ENCODE measurements around the gene ANGPT4. TPM values are rescaled to one million over a fixed set of nuclear protein-coding genes. Genes with fewer than 3 reads are reported as not detected.
A peak's percentile ranks its signal among the peaks of the same experiment; 100 is the strongest.
"Not testable (repeated sequence)": the region's sequence is repeated elsewhere in the genome, so short reads cannot be mapped to it uniquely, and the experiment has no call there.

Gene ANGPT4
- total and polyA plus RNA-seq, 4 donors, result 0.30 to 0.57 (median 0.44) TPM

DNA sequence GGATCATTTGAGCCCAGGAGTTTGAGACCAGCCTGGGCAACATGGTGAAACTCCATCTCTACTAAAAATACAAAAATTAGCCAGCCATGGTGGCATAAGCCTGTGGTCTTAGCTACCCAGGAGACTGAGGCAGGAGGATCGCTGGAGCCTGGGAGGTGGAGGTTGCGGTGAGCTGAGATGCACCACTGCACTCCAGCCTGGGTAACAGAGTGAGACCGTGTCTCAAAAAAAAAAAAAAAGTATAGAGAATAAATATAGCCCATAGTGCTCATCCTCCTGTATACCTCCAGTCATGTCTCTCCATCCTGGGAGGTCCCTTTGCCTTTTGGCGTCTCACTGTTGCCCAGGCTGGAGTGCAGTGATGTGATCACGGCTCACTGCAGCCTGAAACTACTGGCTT lies 23.8 kb downstream of the ANGPT4 start:
- H3K9me3 ChIP-seq (ENCODE audit: control insufficient read depth, insufficient read depth, low read length); H3K27me3 ChIP-seq (ENCODE audit: control insufficient read depth, insufficient read depth, low read length); H3K4me3 ChIP-seq (ENCODE audit: low read depth, low read length); H3K27ac ChIP-seq (ENCODE audit: low read depth, low read length); DNase-seq (ENCODE audit: low read depth in 4 of 6, low spot score in 6 of 6); H3K36me3 ChIP-seq (ENCODE audit: control insufficient read depth, insufficient read depth, low read length): not testable (repeated sequence)
- peaks cover 18% of the 10 kb centered on the region for H3K4me1 ChIP-seq (ENCODE audit: control insufficient read depth, insufficient read depth, low read length)
- 98% methylated on average over 2 of the region's 5 CpGs for WGBS (ENCODE audit: insufficient coverage)

DNA sequence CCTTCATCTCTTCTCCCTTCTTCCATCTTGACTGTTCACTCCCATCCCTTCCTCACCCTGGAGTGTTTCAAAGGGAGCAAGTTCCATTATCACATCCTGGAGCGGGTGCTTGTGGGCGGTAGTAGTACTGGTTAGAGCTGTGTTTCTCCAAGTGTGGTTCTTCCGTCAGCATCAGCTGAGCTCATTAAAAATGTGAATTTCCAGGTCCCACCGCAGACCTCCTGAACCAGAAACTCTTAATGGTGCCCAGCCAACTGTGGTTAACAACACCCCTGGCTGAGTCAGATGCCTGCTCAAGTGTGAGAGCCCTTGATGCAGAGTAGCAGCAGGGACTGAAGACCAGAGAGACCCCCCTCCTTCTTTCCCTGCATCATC lies 24.4 kb downstream of the ANGPT4 start:
- 50% methylated on average over 1 of the region's 4 CpGs for WGBS (ENCODE audit: insufficient coverage)
- H3K4me1 ChIP-seq (ENCODE audit: control insufficient read depth, insufficient read depth, low read length), result peaks cover 18% of the 10 kb centered on the region
- H3K27me3 ChIP-seq (ENCODE audit: control insufficient read depth, insufficient read depth, low read length), result no peaks in the 10 kb centered on the region
- H3K4me3 ChIP-seq (ENCODE audit: low read depth, low read length), result no peak overlapping the region
- DNase-seq (ENCODE audit: low read depth in 4 of 6, low spot score in 6 of 6), result peak in 2 of 6 donors; percentile 37 to 65
- no peaks in the 10 kb centered on the region for H3K9me3 ChIP-seq (ENCODE audit: control insufficient read depth, insufficient read depth, low read length)
- no peaks in the 10 kb centered on the region for H3K36me3 ChIP-seq (ENCODE audit: control insufficient read depth, insufficient read depth, low read length)
- H3K27ac ChIP-seq (ENCODE audit: low read depth, low read length), result no peak overlapping the region

DNA sequence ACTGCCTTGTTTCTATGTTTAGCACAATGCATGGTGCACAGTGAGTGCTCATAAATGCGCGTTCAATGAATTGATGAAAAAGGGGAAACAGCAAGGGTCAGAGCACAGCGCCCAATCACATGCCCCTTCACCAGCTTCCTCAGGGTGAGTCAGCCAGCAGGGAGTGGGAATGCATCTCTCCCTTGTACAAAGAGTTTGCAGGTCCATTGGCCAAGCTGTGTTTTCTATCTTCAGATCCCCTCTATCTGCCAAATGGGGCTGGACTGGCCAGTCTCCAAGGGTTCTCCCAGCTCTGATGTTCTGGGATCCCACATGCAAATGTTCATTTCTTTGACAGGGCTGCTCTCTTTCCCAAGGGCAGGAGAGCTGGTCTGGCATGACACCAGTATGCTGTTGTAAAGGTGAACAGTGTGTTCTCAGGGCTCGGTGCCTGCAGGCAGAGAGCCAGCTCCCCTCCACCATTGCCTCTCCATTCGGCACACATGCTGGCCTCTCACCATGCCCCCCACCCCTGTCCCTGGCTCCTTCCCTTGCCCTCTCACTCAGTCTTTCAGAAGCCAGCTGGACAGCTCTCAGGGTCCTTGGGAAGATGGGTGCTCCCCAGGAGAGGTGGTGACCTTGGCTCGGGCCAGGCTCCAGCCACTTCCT lies 25.0 kb downstream of the ANGPT4 start:
- WGBS (ENCODE audit: insufficient coverage), result 38% methylated on average over 6 of the region's 6 CpGs
- H3K4me3 ChIP-seq (ENCODE audit: low read depth, low read length), result no peak overlapping the region
- DNase-seq (ENCODE audit: low read depth in 4 of 6, low spot score in 6 of 6), result peak in 3 of 6 donors; percentile 46 to 83 (median 60)
- peaks cover 18% of the 10 kb centered on the region for H3K4me1 ChIP-seq (ENCODE audit: control insufficient read depth, insufficient read depth, low read length)
- H3K36me3 ChIP-seq (ENCODE audit: control insufficient read depth, insufficient read depth, low read length), result no peaks in the 10 kb centered on the region
- H3K27ac ChIP-seq (ENCODE audit: low read depth, low read length), result no peak overlapping the region
- no peaks in the 10 kb centered on the region for H3K9me3 ChIP-seq (ENCODE audit: control insufficient read depth, insufficient read depth, low read length)
- H3K27me3 ChIP-seq (ENCODE audit: control insufficient read depth, insufficient read depth, low read length), result no peaks in the 10 kb centered on the region

GRCh38 chr20:890666-891057 lies 25.5 kb downstream of the ANGPT4 start:
- no peak overlapping the region for H3K4me3 ChIP-seq (ENCODE audit: low read depth, low read length)
- H3K4me1 ChIP-seq (ENCODE audit: control insufficient read depth, insufficient read depth, low read length), result peaks cover 18% of the 10 kb centered on the region
- peak in 1 of 6 donors; percentile 64 for DNase-seq (ENCODE audit: low read depth in 4 of 6, low spot score in 6 of 6)
- 61% methylated on average over 6 of the region's 6 CpGs for WGBS (ENCODE audit: insufficient coverage)
- H3K36me3 ChIP-seq (ENCODE audit: control insufficient read depth, insufficient read depth, low read length), result no peaks in the 10 kb centered on the region
- H3K9me3 ChIP-seq (ENCODE audit: control insufficient read depth, insufficient read depth, low read length), result no peaks in the 10 kb centered on the region
- no peaks in the 10 kb centered on the region for H3K27me3 ChIP-seq (ENCODE audit: control insufficient read depth, insufficient read depth, low read length)
- H3K27ac ChIP-seq (ENCODE audit: low read depth, low read length), result no peak overlapping the region

DNA sequence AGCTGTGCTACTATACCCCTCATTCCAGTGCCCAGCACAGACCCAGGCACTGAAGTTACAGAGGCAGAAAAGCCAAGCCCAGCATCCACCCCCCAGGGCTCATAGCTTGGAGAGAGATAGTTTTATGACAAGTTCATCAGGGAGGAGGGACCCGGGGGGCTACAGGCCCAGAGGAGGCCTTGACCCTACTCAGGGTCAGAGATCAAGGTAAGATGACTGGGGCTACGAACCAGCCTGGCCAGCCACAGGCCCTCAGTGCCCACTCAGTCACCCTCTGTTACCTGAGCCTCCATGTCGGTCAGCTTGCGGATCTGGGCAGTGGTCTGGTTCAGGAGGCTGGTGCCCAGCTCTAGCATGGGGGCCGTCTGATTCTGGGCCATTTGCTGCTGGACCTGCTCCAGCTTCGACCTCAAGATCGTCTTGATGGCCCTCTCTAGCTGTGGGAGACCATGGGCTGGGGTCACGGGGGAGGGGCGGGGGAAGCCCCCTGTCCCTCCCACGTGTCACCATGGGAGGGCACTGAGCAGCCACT lies 26.1 kb downstream of the ANGPT4 start:
- WGBS (ENCODE audit: insufficient coverage), result 72% methylated on average over 10 of the region's 10 CpGs
- H3K27ac ChIP-seq (ENCODE audit: low read depth, low read length), result no peak overlapping the region

GRCh38 chr20:889106-889505 lies 27.0 kb downstream of the ANGPT4 start:
- no peaks in the 10 kb centered on the region for H3K9me3 ChIP-seq (ENCODE audit: control insufficient read depth, insufficient read depth, low read length)
- H3K4me3 ChIP-seq (ENCODE audit: low read depth, low read length), result no peak overlapping the region
- H3K27ac ChIP-seq (ENCODE audit: low read depth, low read length), result no peak overlapping the region
- no peaks in the 10 kb centered on the region for H3K27me3 ChIP-seq (ENCODE audit: control insufficient read depth, insufficient read depth, low read length)
- DNase-seq (ENCODE audit: low read depth in 4 of 6, low spot score in 6 of 6), result no peak
- no peaks in the 10 kb centered on the region for H3K36me3 ChIP-seq (ENCODE audit: control insufficient read depth, insufficient read depth, low read length)
- no CpG with 5 or more reads among the region's 5 CpGs for WGBS (ENCODE audit: insufficient coverage)
- peaks cover 26% of the 10 kb centered on the region for H3K4me1 ChIP-seq (ENCODE audit: control insufficient read depth, insufficient read depth, low read length)

More for the DNA sequence above, 26.1 kb downstream of the ANGPT4 start:
- no peak overlapping the region for H3K4me3 ChIP-seq (ENCODE audit: low read depth, low read length)
- no peak for DNase-seq (ENCODE audit: low read depth in 4 of 6, low spot score in 6 of 6)
- peaks cover 25% of the 10 kb centered on the region for H3K4me1 ChIP-seq (ENCODE audit: control insufficient read depth, insufficient read depth, low read length)
- no peaks in the 10 kb centered on the region for H3K36me3 ChIP-seq (ENCODE audit: control insufficient read depth, insufficient read depth, low read length)
- no peaks in the 10 kb centered on the region for H3K27me3 ChIP-seq (ENCODE audit: control insufficient read depth, insufficient read depth, low read length)
- no peaks in the 10 kb centered on the region for H3K9me3 ChIP-seq (ENCODE audit: control insufficient read depth, insufficient read depth, low read length)

GRCh38 chr20:888057-888456 lies 28.1 kb downstream of the ANGPT4 start:
- no peak overlapping the region for H3K4me3 ChIP-seq (ENCODE audit: low read depth, low read length)
- H3K4me1 ChIP-seq (ENCODE audit: control insufficient read depth, insufficient read depth, low read length), result peaks cover 26% of the 10 kb centered on the region
- WGBS (ENCODE audit: insufficient coverage), result 78% methylated on average over 2 of the region's 2 CpGs
- no peaks in the 10 kb centered on the region for H3K36me3 ChIP-seq (ENCODE audit: control insufficient read depth, insufficient read depth, low read length)
- no peak for DNase-seq (ENCODE audit: low read depth in 4 of 6, low spot score in 6 of 6)
- no peak overlapping the region for H3K27ac ChIP-seq (ENCODE audit: low read depth, low read length)
- no peaks in the 10 kb centered on the region for H3K9me3 ChIP-seq (ENCODE audit: control insufficient read depth, insufficient read depth, low read length)
- no peaks in the 10 kb centered on the region for H3K27me3 ChIP-seq (ENCODE audit: control insufficient read depth, insufficient read depth, low read length)

DNA sequence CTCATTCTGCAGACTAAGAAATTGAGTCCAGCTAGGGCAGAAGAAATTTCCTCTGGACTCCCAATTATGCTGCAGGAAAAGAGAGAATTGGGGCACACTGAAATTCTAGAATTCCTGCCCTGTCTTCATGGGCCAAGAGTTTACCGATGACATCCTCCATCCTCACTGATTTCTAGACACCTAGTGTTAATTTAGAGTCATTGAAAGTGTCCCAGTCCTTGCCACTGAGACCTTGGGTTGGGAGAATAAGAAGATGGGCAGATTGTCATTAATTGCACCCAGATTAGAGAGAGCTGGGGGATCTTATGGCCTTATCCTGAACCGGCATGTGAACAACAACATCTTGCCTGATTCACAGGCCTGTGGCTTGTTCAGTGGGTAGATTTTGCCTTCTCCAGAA lies 29.0 kb downstream of the ANGPT4 start:
- WGBS (ENCODE audit: insufficient coverage), result 100% methylated on average over 1 of the region's 2 CpGs

DNA sequence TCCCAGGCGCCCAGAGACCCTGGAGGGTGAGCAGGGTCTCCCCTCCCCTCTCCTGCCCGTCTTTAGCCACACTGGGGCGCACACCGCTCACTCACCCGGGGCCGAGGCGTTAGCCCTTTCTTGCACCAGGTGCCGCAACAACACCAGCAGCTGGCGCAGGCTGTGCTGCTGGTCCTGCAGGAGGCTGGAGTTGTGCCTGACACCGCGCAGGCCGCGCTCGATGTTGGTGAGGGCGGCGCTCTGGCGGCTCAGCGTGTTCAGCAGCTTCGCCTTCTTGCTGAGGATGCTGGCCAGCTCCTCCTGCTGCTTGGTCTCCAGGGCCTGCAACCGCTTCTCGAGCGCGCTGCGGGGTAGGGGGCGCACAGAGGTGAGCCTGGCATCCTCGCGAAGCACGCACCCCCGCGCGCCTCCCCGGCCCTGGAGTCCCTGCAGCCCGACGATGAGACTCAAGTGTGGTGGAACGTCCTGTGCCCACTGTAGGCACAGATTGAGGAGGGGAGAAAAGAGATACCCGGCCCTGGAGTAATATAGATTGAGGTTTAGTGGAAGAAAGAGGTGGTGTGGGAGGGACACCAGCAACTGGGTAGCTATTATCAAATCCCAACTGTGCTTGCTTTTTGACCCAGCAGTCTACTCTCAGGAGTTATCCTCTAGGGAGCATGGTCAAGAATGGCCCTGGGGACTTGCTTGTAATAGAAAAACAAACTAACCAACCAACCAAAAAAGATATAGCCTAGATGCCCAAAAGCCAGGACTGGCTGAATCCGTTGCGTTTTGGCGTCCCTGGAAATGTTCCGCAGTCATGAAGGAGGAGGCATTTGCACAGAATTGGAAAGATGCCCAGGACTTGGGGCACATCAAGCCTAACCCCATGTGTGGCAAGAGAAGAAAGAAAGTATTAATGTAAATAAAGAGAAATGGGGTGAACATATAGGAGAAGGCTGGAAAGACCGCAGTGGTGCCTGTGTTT lies 30.9 kb downstream of the ANGPT4 start:
- H3K36me3 ChIP-seq (ENCODE audit: control insufficient read depth, insufficient read depth, low read length), result no peaks in the 10 kb centered on the region
- no peaks in the 10 kb centered on the region for H3K27me3 ChIP-seq (ENCODE audit: control insufficient read depth, insufficient read depth, low read length)
- H3K4me3 ChIP-seq (ENCODE audit: low read depth, low read length), result no peak overlapping the region
- DNase-seq (ENCODE audit: low read depth in 4 of 6, low spot score in 6 of 6), result peak in 2 of 6 donors; percentile 67 to 78
- no peaks in the 10 kb centered on the region for H3K9me3 ChIP-seq (ENCODE audit: control insufficient read depth, insufficient read depth, low read length)
- no peak overlapping the region for H3K27ac ChIP-seq (ENCODE audit: low read depth, low read length)
- 12% methylated on average over 41 of the region's 41 CpGs for WGBS (ENCODE audit: insufficient coverage)
- H3K4me1 ChIP-seq (ENCODE audit: control insufficient read depth, insufficient read depth, low read length), result peaks cover 12% of the 10 kb centered on the region

More for the DNA sequence above, 29.0 kb downstream of the ANGPT4 start:
- Histone ChIP-seq H3K36me3 (ENCODE audit: control insufficient read depth, insufficient read depth, low read length) (no peaks in the 10 kb centered on the region), H3K4me1 (ENCODE audit: control insufficient read depth, insufficient read depth, low read length) (peaks cover 26% of the 10 kb centered on the region), H3K9me3 (ENCODE audit: control insufficient read depth, insufficient read depth, low read length) (no peaks in the 10 kb centered on the region), H3K27me3 (ENCODE audit: control insufficient read depth, insufficient read depth, low read length) (no peaks in the 10 kb centered on the region), H3K27ac (ENCODE audit: low read depth, low read length) (no peak overlapping the region), H3K4me3 (ENCODE audit: low read depth, low read length) (no peak overlapping the region)
- no peak for DNase-seq (ENCODE audit: low read depth in 4 of 6, low spot score in 6 of 6)
